NT2/D1 (cell line): ENCODE measurements around the gene FRMD7.

ENCODE experiments used
- SUZ12 ChIP-seq: IDR thresholded peaks from 2 replicates; pipeline ENCODE4 v1.6.1; 2011; ENCODE audit not compliant: insufficient read length, insufficient read depth; ENCODE audit errors: extremely low read depth
- YY1 ChIP-seq: IDR thresholded peaks from 2 replicates; pipeline ENCODE4 v1.6.1; 2011; ENCODE audit not compliant: insufficient read length, insufficient read depth

DNA sequence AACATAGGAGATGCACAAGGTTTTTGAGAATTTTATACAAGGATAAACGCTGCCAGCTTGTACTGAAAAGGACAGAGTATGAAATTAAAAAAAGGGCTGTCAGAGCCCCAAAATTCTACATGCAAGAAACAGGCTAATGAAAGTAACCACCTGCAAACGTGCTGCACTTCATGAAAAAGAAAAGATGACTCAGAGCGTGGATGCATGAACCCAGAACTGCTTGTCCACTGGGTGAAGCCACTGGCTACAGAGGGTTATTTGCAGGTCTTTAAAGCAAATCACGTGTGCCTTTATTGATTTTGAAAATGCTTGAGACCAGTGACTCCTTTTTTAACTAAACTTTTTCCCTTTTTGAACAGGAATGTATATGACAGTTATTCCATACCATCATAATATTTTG is 25.3 kb upstream of the FRMD7 start:
- TF ChIP-seq YY1 (no peak), SUZ12 (no peak)
